Measurements from ENCODE around the gene MAGEC3.
"Not testable (repeated sequence)": the region's sequence is repeated elsewhere in the genome, so short reads cannot be mapped to it uniquely, and the experiment has no call there.

MAGEC3 gene, protein sequence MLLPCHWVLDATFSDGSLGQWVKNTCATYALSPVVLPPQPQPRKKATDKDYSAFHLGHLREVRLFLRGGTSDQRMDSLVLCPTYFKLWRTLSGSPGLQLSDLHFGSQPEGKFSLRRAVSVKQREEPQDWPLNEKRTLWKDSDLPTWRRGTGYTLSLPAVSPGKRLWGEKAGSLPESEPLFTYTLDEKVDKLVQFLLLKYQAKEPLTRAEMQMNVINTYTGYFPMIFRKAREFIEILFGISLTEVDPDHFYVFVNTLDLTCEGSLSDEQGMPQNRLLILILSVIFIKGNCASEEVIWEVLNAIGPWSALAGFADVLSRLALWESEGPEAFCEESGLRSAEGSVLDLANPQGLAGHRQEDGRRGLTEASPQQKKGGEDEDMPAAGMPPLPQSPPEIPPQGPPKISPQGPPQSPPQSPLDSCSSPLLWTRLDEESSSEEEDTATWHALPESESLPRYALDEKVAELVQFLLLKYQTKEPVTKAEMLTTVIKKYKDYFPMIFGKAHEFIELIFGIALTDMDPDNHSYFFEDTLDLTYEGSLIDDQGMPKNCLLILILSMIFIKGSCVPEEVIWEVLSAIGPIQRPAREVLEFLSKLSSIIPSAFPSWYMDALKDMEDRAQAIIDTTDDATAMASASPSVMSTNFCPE

DNA sequence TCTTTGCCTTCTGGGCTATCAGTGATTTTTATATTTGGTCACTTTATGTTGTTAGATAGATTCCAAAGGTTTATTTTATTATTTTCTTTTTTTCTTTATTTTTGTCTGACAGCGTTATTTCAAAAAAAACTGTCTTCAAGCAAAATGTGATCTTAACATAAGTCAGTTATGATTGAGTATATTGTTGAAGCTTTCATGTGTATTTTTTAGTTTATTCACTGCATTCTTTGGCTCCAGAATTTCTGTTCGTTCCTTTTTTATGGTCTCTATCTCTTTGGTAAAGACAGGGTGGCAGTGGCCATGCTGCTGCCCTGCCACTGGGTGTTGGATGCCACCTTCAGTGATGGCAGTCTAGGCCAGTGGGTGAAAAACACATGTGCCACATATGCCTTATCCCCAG lies at the start of gene MAGEC3:
TSS of gene MAGEC3 (plus strand) at position 301 of the 400 bp plus-strand sequence. CDS start at position 301, 0 bp downstream.
- no peak for DNase-seq (ENCODE audit: low read depth in 1 of 2, low spot score in 1 of 2)

DNA sequence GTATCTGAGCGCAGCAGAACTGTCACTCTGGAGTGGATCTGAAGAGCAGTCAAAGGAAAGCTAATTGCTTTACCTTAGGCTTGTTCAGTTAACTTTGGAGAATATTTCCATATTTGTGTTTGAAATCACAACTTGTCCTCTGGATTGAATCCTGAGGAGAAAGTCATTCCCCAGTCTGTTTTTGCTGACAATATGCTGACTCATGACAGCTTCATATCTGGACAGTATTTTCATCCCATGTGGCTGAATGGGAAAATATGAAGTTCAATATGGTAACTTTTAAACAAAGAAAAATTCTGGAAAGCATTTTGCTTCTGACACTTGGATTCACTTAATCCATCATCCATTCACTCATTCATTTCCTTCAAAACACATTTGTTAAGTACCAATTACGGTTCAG lies 46.3 kb upstream of the MAGEC3 start:
- no peak for DNase-seq (ENCODE audit: low read depth in 1 of 2, low spot score in 1 of 2)

DNA sequence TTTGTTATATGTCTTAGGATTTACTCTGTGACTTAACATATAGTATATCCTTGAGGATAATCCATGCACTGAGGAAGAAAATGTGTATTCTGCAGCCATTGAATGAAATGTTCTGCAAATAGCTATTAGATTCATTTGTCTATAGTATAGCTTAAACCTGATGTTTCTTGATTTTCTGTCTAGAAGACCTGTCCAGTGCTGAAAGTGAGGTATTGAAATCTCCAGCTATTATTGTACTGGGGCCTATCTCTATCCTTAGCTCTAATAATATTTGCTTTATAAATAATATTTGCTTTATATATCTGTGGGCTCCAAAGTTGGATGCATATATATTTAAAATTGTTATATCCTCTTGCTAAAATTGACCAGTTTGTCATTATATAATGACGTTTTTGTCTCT lies 26.7 kb upstream of the MAGEC3 start:
- DNase-seq (ENCODE audit: low read depth in 1 of 2, low spot score in 1 of 2), result no peak

DNA sequence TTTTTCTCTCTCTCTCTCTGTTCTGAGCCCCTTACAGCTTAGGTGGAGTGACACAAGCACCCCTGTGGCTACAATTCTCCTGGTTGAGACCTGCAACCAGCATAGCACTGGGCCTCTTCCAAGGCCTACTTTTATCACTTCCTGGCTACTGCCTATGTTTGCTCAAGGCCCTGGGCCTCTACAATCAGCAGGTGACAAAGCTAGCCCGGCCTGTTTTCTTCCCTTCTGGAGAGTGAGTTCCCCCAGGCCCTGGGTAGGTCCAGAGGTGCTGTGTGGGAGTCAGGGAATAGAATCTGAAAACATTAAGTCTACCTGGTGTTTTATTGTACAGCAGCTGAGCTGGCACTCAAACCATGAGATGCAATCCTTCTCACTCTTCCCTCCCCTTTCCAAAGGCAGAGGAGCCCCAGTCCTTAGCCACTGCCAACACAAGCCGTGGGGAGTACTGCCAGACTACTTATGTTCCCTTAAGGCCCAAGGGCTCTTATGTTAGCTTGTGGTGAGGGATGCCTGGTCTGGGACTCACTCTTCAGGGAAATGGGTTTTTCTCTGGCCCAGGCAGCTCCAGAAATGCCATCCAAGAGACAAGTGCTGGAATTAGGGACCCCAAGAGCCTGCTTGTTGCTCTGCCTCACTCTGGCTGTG lies 23.8 kb upstream of the MAGEC3 start:
- no peak for DNase-seq (ENCODE audit: low read depth in 1 of 2, low spot score in 1 of 2)

DNA sequence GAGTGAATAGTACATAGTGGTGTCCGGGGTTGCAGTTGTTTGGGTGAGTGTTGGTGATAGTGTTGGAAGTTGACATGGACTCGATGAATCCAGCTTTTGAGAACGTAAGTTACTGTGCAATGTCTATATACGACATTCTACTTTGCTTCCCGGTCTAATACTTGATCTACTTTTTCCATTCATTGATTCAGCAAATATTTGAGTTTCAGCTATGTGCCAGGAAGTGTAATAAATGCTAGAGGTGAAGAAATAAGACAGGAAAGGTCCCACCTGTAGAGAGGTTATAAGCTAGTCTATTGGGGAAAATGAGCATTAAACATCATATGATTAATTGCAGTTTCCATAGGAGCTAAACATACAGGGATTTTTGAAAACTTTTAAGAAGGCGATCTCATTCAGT lies 22.2 kb upstream of the MAGEC3 start:
- DNase-seq (ENCODE audit: low read depth in 1 of 2, low spot score in 1 of 2), result no peak

DNA sequence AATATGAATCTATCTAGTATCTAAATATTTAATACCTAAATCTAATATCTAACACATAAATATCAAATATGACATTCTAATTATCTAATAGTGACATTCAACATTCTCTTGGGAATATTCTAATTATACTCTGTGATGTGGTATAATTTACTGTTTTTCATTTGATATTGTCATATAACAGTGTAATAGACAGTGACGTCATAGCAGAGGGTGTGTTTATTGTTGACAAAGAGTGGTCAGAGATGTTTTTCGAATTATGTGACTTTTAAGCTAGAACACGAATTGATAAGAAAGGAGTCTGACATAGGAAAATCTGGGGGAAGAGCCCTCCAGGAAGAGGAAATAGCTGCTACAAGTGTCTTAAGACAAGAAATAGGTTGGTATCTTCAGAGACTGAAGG lies 5.9 kb upstream of the MAGEC3 start:
- DNase-seq (ENCODE audit: low read depth in 1 of 2, low spot score in 1 of 2), result no peak

DNA sequence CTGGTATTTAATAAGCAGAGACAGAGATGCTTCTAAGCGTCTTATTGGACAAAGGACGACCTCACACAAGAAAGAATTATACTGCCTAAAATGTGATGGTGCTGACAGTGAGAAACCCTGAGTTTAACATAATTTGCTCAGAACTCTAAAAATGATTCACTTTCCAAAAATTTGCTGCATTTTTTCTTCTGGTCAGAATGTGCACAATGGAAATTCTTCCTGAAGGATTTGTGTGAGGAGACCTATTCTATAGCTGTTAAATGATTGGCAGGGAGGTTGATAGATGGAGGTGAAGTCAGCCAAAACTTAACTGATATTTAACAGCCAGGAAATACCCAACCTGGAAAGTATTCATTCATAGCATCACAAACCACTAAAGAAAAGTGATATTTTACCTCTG lies 1.7 kb downstream of the MAGEC3 start:
- no peak for DNase-seq (ENCODE audit: low read depth in 1 of 2, low spot score in 1 of 2)

DNA sequence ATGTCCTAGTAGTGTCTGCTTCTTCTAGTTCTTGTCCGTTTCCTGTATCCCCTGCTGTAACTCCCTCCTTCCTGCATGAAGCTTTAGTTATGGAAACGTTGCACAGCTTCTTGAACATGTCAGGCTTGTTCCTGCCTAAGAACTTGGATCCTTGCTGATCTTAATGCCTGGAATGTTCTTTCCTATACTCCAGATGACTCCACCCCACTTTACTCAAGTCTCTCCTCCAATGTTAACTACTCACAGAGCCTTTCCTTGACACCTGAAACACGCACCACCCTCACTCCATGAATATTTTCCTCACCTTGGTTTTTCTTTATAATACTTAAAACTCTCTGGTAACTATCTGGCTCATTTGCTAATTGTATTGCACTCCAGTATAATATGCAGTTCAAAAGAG lies 19.4 kb downstream of the MAGEC3 start:
- DNase-seq (ENCODE audit: low read depth in 1 of 2, low spot score in 1 of 2), result no peak

DNA sequence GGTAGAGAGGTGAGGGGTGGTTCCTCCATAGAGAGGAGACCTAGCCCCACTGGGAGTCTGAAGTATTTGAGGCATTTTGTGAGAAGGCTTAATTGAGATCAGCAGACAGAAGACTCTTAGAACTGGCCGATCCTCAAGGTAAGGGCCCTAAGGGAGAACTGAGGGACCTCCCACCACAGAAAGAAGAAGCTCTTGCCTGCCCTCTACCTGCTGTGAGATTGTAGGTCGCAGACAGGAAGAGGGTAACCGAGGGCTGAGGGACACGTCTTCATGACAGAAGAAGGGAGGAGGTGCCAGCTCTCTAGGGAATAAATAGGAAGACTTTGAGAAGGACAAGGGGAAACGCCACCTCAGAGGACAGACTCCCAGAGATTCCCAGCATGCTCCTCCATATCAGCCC lies 41.5 kb downstream of the MAGEC3 start:
- no peak for DNase-seq (ENCODE audit: low read depth in 1 of 2, low spot score in 1 of 2)

DNA sequence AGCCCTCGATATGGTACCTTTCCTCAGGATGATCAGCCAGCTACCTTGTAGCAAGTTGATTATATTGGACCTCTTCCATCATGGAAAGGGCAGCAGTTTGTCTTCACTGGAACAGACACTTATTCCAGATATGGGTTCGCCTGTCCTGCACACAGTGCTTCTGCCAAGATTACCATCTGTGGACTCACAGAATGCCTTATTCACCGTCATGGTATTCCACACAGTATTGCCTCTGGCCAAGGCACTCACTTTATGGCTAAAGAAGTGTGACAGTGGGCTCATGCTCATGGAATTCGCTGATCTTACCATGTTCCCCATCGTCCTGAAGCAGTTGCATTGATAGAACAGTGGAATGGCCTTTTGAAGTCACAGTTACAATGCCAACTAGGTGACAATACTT lies 50.7 kb downstream of the MAGEC3 start:
- DNase-seq (ENCODE audit: low read depth in 1 of 2, low spot score in 1 of 2), result not testable (repeated sequence)

DNA sequence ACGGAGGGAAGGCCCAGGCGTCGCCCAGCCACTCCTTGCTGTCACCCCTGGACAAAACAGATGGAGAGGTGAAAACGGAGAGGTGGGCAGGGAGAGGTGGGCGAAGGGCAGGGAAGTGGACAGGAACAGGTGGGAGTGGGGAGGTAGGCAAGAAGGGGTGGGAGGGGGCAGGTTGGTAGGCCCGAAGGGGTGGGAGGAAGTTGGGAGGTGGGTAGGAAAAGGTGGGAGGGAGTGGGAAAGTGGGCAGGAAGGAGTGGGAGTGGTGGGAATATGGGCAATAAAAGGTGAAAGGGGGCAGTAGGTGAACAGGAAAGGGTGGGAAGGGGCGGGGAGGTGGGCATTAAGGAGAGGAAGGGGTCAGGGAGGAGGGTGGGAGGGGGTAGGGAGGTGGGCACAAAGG lies 56.6 kb downstream of the MAGEC3 start:
- no peak for DNase-seq (ENCODE audit: low read depth in 1 of 2, low spot score in 1 of 2)

DNA sequence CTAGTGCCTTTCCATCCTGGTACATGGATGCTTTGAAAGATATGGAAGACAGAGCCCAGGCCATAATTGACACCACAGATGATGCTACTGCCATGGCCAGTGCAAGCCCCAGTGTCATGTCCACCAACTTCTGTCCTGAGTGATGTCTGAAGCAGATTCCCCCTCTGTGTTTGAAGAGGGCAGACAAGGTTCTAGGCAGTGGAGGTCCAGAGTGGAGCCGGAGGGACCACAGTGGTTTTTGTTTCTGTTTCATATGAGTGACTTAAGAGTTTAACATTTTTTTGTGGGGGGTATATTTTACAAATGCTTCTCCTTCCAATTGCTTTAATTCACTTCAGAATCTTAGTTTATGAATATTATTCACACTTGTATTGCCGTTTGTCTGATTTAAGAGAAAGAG lies 59.6 kb downstream of the MAGEC3 start:
- DNase-seq (ENCODE audit: low read depth in 1 of 2, low spot score in 1 of 2), result no peak

DNA sequence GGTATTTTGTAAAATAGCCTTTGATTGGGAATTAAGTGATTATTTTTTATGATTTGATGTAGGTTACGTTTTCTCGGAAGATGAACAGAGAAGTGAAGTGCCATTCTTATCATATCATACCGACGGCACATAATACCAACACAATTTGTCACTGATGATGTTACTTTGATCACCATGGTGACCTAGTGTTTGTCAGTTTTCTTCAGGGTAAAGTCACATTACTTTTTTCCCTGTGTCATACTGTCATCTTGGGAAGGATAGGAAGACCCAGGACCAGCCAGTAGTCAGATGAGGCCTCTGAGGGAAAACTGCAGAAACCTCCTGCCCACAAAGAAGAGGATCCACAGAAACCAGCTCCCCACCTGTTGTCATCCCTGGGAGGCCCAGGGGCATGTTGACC lies 64.2 kb downstream of the MAGEC3 start:
- no peak for DNase-seq (ENCODE audit: low read depth in 1 of 2, low spot score in 1 of 2)

DNA sequence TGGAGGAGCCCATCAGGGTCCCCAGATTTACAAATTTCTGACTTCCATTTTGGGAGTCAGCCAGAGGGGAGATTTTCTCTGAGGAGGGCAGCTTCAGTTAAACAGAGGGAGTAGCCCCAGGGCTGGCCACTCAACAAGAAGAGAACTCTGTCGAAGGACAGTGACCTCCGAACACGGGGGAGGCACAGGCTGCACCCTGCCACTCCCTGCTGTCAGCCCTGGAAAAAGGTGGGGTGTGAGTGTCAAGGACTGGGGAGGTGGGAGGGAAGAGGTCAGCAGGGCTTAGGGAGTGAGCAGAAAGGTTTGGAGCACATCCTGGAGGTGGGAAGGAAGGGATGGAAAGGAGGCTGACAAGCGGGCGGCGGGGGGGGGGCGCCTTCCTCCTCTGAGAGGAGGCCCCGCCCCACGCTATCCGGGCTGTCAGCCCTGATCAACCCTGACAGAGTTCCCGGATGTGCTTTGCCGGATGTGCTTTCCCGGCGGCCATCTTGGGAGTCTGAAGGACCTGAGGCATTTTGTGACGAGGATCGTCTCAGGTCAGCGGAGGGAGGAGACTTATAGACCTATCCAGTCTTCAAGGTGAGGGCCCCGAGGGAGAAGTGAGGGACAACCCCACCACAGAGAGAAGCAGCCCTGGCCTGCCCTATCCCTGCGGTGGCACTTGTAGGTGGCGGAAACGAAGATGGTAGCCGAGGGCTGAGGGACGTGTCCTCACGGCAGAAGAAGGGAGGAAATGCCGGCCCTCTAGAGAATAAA lies 65.5 kb downstream of the MAGEC3 start, which contains the start of gene MAGEC1:
TSS of gene MAGEC1 (plus strand) at position 495 of the 756 bp plus-strand sequence. CDS start 1,179 bp downstream, outside the sequence.
- no peak for DNase-seq (ENCODE audit: low read depth in 1 of 2, low spot score in 1 of 2)

DNA sequence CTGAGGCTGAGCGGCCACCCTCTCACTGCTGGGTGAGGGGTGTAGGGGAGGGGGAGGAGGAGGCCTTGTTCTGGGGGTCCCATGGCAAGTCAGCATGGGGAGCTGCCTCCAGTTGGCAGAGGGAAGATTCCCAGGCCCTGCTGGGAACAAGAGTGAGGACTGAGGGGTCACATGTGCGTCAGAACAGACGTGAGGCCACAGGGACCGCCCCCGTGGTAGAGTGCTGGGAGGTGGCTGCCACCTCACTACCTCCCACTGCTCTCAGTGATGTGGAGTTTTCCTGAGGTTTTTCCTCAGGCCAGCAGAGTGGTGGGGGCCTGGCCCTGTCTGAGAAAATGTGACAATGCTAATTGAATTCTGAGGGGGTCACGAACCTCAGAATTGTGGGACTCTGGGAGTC lies 66.1 kb downstream of the MAGEC3 start:
- DNase-seq (ENCODE audit: low read depth in 1 of 2, low spot score in 1 of 2), result no peak

DNA sequence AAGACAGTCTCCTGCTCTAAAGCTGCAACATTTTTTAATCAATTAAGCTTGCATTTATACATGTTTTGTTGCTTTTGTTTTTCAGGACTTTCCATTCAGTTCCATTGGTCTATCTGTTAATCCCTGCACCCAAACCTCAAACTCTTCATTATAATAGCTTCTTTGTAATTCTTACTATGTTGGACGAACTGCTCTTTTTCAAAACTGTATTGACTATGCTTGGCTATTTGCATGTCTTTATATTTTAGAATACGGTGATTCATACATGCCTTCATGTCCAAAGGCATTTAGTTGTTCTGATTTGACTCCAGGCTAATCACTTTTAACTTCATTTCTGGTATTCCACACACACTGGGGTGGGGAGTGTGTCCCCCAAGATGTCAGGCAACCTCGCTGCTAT lies 79.7 kb downstream of the MAGEC3 start:
- no peak for DNase-seq (ENCODE audit: low read depth in 1 of 2, low spot score in 1 of 2)

DNA sequence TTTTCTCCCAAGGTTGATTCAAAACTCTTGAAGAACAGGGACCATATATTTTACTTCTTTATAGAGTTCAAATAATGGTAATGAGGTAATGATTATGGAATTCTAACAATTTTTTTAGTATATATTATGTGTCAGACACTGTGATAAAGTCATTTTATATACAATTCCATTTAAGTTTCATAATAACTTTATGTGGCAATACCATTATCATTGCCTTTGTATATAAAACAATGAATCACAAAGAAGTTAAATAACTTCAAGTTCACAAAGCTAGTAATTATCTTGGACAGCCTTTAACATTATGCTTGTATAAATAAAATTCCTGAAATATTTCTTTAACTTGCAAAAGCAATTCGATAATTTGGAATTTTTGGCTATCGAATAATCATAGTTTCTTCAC lies 86.2 kb downstream of the MAGEC3 start:
- no peak for DNase-seq (ENCODE audit: low read depth in 1 of 2, low spot score in 1 of 2)

DNA sequence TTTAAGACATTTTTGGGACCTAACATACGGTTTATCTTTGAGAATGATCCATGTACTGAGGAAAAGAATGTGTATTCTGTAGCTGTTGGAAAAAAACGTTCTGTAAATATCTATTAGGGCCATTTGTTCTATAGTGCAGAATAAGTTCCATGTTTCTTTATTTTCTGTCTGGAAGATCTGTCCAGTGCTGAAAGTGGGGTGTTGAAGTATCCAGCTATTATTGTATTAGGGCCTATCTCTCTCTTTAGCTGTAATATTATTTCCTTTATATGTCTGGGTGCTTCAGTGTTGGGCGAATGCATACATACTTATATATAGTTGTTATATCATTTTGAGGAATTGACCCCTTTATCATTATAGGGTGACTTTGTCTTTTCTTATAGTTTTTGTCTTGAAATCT lies 90.3 kb downstream of the MAGEC3 start:
- DNase-seq (ENCODE audit: low read depth in 1 of 2, low spot score in 1 of 2), result no peak

DNA sequence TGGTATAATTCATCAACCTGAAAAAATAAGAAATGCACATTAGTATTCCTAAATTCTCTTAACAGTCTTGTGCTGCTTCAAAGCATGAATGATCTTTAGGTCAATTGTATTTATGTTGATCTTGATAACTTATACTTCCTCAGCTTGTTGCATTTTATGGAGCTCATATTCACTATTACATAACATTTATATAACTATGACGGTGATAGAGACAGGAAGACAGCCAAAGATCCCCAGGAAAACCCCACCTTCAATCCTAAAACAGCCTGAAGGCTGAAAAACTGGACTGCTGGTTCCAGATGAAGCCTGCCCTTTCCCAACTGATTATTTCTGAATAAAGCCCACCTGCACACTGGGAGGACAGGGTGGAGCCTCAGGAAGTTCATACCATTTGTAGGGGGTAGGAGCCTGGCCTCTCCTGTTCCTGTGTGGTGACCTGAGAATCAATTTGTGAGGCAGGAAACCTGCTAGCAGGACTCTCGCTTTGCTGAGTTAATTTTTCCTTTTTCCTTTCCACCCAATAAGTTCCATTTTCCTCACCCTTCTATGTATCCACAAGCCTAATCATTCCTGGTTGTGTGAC lies 96.0 kb downstream of the MAGEC3 start:
- no peak for DNase-seq (ENCODE audit: low read depth in 1 of 2, low spot score in 1 of 2)

DNA sequence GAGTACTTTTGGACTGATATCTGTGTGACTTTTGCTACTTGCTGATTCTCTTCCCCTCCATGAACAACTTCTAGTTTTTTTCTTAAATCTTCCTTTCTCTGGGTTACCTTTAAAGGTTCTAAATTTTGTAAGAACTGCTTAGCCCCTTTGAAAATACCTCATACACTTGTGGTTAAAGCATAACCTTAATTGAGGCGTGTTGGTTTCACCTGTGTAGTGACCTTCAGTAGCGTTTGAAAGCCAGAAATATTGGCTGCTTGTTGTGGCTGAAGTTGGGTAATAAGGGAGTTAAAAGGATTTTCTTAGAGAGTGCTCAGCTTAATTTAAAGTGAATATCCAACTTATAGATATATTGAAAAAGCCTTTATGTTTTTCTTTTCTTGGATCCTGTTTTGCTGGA lies 97.5 kb downstream of the MAGEC3 start:
- no peak for DNase-seq (ENCODE audit: low read depth in 1 of 2, low spot score in 1 of 2)

DNA sequence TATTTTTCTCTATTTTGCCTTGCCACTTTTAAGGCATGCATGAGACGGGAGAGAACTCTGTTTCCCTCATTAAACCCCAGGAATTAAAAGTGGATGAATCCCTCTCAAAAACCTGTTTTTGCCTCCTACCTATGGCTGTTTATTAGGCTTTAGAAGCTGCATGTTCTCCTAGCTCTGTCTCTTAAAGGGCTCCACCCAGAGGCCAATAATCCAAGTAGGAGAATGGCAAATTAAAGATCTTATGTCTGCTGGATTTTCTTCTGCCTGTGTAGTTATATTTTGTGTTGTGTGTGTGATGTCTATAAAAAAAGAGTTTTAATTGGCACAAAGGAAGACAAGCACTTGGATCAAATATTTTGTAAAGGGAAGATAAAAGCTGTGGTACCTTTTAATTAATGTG lies 98.0 kb downstream of the MAGEC3 start:
- no peak for DNase-seq (ENCODE audit: low read depth in 1 of 2, low spot score in 1 of 2)

Measured in stimulated activated CD4-positive, alpha-beta T cell treated with anti-CD3 and anti-CD28 coated beads, Interleukin-15, amount 100 ng/mL, for 1 hour (primary cell).